ENCODE results near the gene RPS6KA6. TPM values are rescaled to one million over a fixed set of nuclear protein-coding genes. Genes with fewer than 3 reads are reported as not detected.

The RPS6KA6 gene
- total and polyA plus RNA-seq, 2 donors (not counting 1 experiment from before 2014, with no cell fraction given) = 0.37 to 0.59 TPM

DNA sequence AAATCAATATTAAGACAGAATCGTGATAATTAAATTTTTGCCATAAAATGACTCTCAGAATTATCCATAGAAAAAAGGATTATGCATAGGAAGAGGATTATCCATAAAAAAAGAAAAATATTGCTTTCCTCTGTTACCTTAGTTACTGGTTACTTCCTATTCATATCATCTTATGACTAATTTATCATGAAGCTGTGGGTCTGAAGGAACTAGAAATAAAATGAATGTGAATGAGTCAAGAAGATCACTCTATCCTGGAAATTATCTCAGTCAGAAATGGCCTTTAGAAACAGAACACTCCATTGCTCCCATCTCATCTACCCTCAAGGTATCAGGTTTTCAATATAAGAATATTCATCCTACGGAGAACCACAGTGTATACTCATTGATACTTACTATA, 19.4 kb downstream of the RPS6KA6 start:
- intact Hi-C loops (cut with micrococcal nuclease) = no loop called here
- H3K4me1 Mint-ChIP-seq = no peaks in the 10 kb centered on the region
- no peak overlapping the region for H3K4me2 ChIP-seq (replicated peaks; ENCODE audit: low read depth, low read length, poor library complexity, severe bottlenecking)

DNA sequence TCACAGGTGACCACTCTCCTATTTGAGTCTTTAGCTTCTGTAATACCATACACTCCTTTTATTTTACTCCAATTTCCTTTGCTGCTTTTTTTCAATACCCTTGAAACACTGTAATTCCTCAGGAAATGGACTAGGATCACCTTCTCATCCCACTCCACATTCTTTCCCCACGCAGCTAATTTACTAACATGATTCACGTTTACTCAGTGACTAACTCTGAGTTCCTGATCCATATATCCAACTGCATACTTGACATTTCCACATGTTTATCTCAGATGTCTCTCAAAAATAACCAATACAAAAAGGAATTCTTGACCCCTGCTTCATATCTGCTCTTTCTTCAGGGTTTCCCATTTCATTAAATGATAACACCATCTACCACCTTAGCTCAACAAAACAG, 19.9 kb downstream of the RPS6KA6 start:
- DNase-seq = no peak
- Histone ChIP-seq H3K4me3 (ENCODE audit: control extremely low read depth in 1 of 5, extremely low read depth in 1 of 5, insufficient read depth in 1 of 5, low read depth in 2 of 5, low read length in 4 of 5) (no peak overlapping the region), H3K36me3 (replicated peaks in 1 of 2; ENCODE audit: control extremely low read depth in 1 of 2, control insufficient read depth in 1 of 2, extremely low read depth in 1 of 2, insufficient read depth in 2 of 2, low read length in 1 of 2) (no peaks in the 10 kb centered on the region), H3K27me3 (replicated peaks in 1 of 4; ENCODE audit: control extremely low read depth in 1 of 4, control insufficient read depth in 3 of 4, insufficient read depth in 4 of 4, low read length in 3 of 4) (no peaks in the 10 kb centered on the region), H3K4me1 (ENCODE audit: control insufficient read depth in 2 of 2, insufficient read depth in 2 of 2, low read length in 2 of 2) (no peaks in the 10 kb centered on the region), H3K9ac (ENCODE audit: low read length) (no peak overlapping the region), H3K79me2 (ENCODE audit: control insufficient read depth, insufficient read depth, low read length) (no peaks in the 10 kb centered on the region), H2AFZ (ENCODE audit: insufficient read depth, low read depth, low read length, poor library complexity, severe bottlenecking) (no peak overlapping the region), H3K9me3 (ENCODE audit: control extremely low read depth in 1 of 3, control insufficient read depth in 2 of 3, insufficient read depth in 1 of 3, low read length in 2 of 3) (no peaks in the 10 kb centered on the region), H3K4me2 (replicated peaks; ENCODE audit: low read depth, low read length, poor library complexity, severe bottlenecking) (no peak overlapping the region), H3K27ac (ENCODE audit: low read length in 2 of 2) (no peak overlapping the region), H4K20me1 (ENCODE audit: control insufficient read depth, insufficient read depth, low read length, poor library complexity, severe bottlenecking) (no peaks in the 10 kb centered on the region)
- WGBS (ENCODE audit: insufficient coverage) = 92% methylated on average over 2 of the region's 2 CpGs
- ChIA-PET POLR2A (no interaction called here), CTCF (no interaction called here)
- no peak for TF ChIP-seq EZH2 (IDR thresholded peaks at IDR 0.05; ENCODE audit: borderline replicate concordance, insufficient read depth, low read depth, low read length, poor library complexity, severe bottlenecking)
- TF ChIP-seq, protein P1, sequence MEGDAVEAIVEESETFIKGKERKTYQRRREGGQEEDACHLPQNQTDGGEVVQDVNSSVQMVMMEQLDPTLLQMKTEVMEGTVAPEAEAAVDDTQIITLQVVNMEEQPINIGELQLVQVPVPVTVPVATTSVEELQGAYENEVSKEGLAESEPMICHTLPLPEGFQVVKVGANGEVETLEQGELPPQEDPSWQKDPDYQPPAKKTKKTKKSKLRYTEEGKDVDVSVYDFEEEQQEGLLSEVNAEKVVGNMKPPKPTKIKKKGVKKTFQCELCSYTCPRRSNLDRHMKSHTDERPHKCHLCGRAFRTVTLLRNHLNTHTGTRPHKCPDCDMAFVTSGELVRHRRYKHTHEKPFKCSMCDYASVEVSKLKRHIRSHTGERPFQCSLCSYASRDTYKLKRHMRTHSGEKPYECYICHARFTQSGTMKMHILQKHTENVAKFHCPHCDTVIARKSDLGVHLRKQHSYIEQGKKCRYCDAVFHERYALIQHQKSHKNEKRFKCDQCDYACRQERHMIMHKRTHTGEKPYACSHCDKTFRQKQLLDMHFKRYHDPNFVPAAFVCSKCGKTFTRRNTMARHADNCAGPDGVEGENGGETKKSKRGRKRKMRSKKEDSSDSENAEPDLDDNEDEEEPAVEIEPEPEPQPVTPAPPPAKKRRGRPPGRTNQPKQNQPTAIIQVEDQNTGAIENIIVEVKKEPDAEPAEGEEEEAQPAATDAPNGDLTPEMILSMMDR (IDR thresholded peaks at IDR 0.05) = no peak
- H3K27me3 Mint-ChIP-seq = no peaks in the 10 kb centered on the region
- ATAC-seq (ENCODE audit: low read depth) = no peak
- intact Hi-C loops (cut with micrococcal nuclease) = no loop called here
- no peaks in the 10 kb centered on the region for H3K9me3 Mint-ChIP-seq (ENCODE audit: insufficient read depth)
- H3K4me3 Mint-ChIP-seq = no peak overlapping the region
- no peaks in the 10 kb centered on the region for H3K4me1 Mint-ChIP-seq
- H3K27ac Mint-ChIP-seq = no peak overlapping the region

More for the DNA sequence above, 19.4 kb downstream of the RPS6KA6 start:
- TF ChIP-seq, protein P1 (IDR thresholded peaks at IDR 0.05) = no peak
- no peak for TF ChIP-seq EZH2 (IDR thresholded peaks at IDR 0.05; ENCODE audit: borderline replicate concordance, insufficient read depth, low read depth, low read length, poor library complexity, severe bottlenecking)
- H3K9me3 ChIP-seq (ENCODE audit: control extremely low read depth in 1 of 3, control insufficient read depth in 2 of 3, insufficient read depth in 1 of 3, low read length in 2 of 3) = no peaks in the 10 kb centered on the region
- no peak overlapping the region for H3K4me3 ChIP-seq (ENCODE audit: control extremely low read depth in 1 of 5, extremely low read depth in 1 of 5, insufficient read depth in 1 of 5, low read depth in 2 of 5, low read length in 4 of 5)
- no peaks in the 10 kb centered on the region for H3K27me3 Mint-ChIP-seq
- no peaks in the 10 kb centered on the region for H3K36me3 ChIP-seq (replicated peaks in 1 of 2; ENCODE audit: control extremely low read depth in 1 of 2, control insufficient read depth in 1 of 2, extremely low read depth in 1 of 2, insufficient read depth in 2 of 2, low read length in 1 of 2)
- WGBS (ENCODE audit: insufficient coverage) = no CpG with 5 or more reads among the region's 2 CpGs
- no peak overlapping the region for H3K4me3 Mint-ChIP-seq
- no peak overlapping the region for H3K27ac ChIP-seq (ENCODE audit: low read length in 2 of 2)
- H3K27me3 ChIP-seq (replicated peaks in 1 of 4; ENCODE audit: control extremely low read depth in 1 of 4, control insufficient read depth in 3 of 4, insufficient read depth in 4 of 4, low read length in 3 of 4) = no peaks in the 10 kb centered on the region
- H4K20me1 ChIP-seq (ENCODE audit: control insufficient read depth, insufficient read depth, low read length, poor library complexity, severe bottlenecking) = no peaks in the 10 kb centered on the region
- no peak overlapping the region for H3K27ac Mint-ChIP-seq
- no peak overlapping the region for H3K9ac ChIP-seq (ENCODE audit: low read length)
- no peaks in the 10 kb centered on the region for H3K79me2 ChIP-seq (ENCODE audit: control insufficient read depth, insufficient read depth, low read length)
- H2AFZ ChIP-seq (ENCODE audit: insufficient read depth, low read depth, low read length, poor library complexity, severe bottlenecking) = no peak overlapping the region
- ATAC-seq (ENCODE audit: low read depth) (no peak), DNase-seq (no peak)
- CTCF ChIA-PET = no interaction called here
- no peaks in the 10 kb centered on the region for H3K9me3 Mint-ChIP-seq (ENCODE audit: insufficient read depth)
- POLR2A ChIA-PET = no interaction called here
- no peaks in the 10 kb centered on the region for H3K4me1 ChIP-seq (ENCODE audit: control insufficient read depth in 2 of 2, insufficient read depth in 2 of 2, low read length in 2 of 2)

Measured in B cell (primary cell).